EH (cell line): ENCODE measurements around the gene INPP4B.
"Not testable (repeated sequence)": the region's sequence is repeated elsewhere in the genome, so short reads cannot be mapped to it uniquely, and the experiment has no call there.

Experiments
- DNase-seq: peaks from one replicate; pipeline ENCODE4 v3.0.0-alpha.2; 2015; ENCODE audit warnings: low read depth

INPP4B gene

GRCh38 chr4:142683997-142684396, 162.1 kb downstream of the INPP4B start:
- no peak for DNase-seq

- no peak for DNase-seq
Measured at GRCh38 chr4:142683503-142683902, 162.6 kb downstream of the INPP4B start.

GRCh38 chr4:142671516-142671915, 174.6 kb downstream of the INPP4B start:
- DNase-seq: no peak

- DNase-seq: peak; percentile 57
Measured at GRCh38 chr4:142663828-142664227, 182.3 kb downstream of the INPP4B start.

GRCh38 chr4:142660728-142661127, 185.4 kb downstream of the INPP4B start:
- no peak for DNase-seq

- peak; percentile 13 for DNase-seq
Measured at GRCh38 chr4:142656178-142656577, 189.9 kb downstream of the INPP4B start.

GRCh38 chr4:142648378-142648777, 197.7 kb downstream of the INPP4B start:
- no peak for DNase-seq

GRCh38 chr4:142645475-142646108, 200.5 kb downstream of the INPP4B start:
- DNase-seq: no peak

GRCh38 chr4:142644628-142645027, 201.5 kb downstream of the INPP4B start:
- not testable (repeated sequence) for DNase-seq

GRCh38 chr4:142637614-142638013, 208.5 kb downstream of the INPP4B start:
- DNase-seq: no peak

- DNase-seq: no peak
Measured at GRCh38 chr4:142631836-142632235, 214.3 kb downstream of the INPP4B start.

GRCh38 chr4:142615324-142615665, 230.8 kb downstream of the INPP4B start:
- DNase-seq: peak; percentile 84

- peak; percentile 83 for DNase-seq
Measured at GRCh38 chr4:142614621-142615323, 231.3 kb downstream of the INPP4B start.

- DNase-seq: no peak
Measured at GRCh38 chr4:142607976-142608375, 238.1 kb downstream of the INPP4B start.

GRCh38 chr4:142600952-142601351, 245.1 kb downstream of the INPP4B start:
- DNase-seq: peak; percentile 8

GRCh38 chr4:142598132-142598531, 248.0 kb downstream of the INPP4B start:
- DNase-seq: no peak

- DNase-seq: no peak
Measured at GRCh38 chr4:142596595-142596994, 249.5 kb downstream of the INPP4B start.

GRCh38 chr4:142596121-142596520, 250.0 kb downstream of the INPP4B start:
- DNase-seq: no peak

GRCh38 chr4:142595222-142595871, 250.8 kb downstream of the INPP4B start:
- DNase-seq: no peak

GRCh38 chr4:142585411-142585810, 260.7 kb downstream of the INPP4B start:
- DNase-seq: peak; percentile 20

- DNase-seq: no peak
Measured at GRCh38 chr4:142583708-142584107, 262.4 kb downstream of the INPP4B start.

GRCh38 chr4:142582340-142582739, 263.8 kb downstream of the INPP4B start:
- DNase-seq: no peak

GRCh38 chr4:142581881-142582280, 264.2 kb downstream of the INPP4B start:
- DNase-seq: no peak
